Measurements from ENCODE around the gene ESCO1.

GRCh38 chr18:21538230-21538629, 62.3 kb downstream of the ESCO1 start:
- TF ChIP-seq POLR2A (IDR thresholded peaks at IDR 0.05; ENCODE audit: low read depth, low read length) (no peak), POLR2AphosphoS5 (IDR thresholded peaks at IDR 0.05; ENCODE audit: low read depth, low read length) (no peak), TAF1 (IDR thresholded peaks at IDR 0.05; ENCODE audit: borderline replicate concordance, low read depth, low read length) (no peak)

Measured in GM12892 (cell line).